22Rv1 (cell line): ENCODE data around the gene SH3BP4.

Source experiments
- ZFX ChIP-seq: fragments of 450-650 bp; IDR thresholded peaks from 2 replicates; pipeline ENCODE4 v1.6.1; 2017; ENCODE audit warnings: antibody characterized with exemption, borderline replicate concordance
- TF ChIP-seq, protein P1 (sequence below): fragments of 450-650 bp; IDR thresholded peaks from 2 replicates; pipeline ENCODE4 v1.5.1; 2017; ENCODE audit warnings: mild to moderate bottlenecking

DNA sequence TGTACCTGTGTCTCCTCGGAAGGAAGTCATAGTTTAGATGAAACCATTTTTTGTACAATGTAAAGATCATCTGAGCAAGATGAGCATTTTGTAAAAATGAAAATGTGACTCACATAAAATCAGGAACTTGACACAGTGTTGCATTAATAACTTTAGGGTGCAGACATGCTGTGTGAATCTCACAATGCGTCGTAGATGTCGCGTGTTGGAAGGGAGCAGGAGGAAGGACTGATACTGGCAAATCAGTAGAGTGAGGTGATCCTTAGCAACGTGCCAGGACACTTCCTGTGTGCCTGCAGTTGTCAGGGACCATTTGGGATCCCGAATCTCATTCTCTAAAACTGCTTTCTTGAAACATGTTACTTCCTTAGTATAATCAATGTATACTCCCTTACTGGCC is 103.1 kb downstream of the SH3BP4 start:
- TF ChIP-seq, protein P1, sequence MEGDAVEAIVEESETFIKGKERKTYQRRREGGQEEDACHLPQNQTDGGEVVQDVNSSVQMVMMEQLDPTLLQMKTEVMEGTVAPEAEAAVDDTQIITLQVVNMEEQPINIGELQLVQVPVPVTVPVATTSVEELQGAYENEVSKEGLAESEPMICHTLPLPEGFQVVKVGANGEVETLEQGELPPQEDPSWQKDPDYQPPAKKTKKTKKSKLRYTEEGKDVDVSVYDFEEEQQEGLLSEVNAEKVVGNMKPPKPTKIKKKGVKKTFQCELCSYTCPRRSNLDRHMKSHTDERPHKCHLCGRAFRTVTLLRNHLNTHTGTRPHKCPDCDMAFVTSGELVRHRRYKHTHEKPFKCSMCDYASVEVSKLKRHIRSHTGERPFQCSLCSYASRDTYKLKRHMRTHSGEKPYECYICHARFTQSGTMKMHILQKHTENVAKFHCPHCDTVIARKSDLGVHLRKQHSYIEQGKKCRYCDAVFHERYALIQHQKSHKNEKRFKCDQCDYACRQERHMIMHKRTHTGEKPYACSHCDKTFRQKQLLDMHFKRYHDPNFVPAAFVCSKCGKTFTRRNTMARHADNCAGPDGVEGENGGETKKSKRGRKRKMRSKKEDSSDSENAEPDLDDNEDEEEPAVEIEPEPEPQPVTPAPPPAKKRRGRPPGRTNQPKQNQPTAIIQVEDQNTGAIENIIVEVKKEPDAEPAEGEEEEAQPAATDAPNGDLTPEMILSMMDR, result no peak
- TF ChIP-seq ZFX, result no peak
